ENCODE results near the gene AMER3.
"Not testable (repeated sequence)": the region's sequence is repeated elsewhere in the genome, so short reads cannot be mapped to it uniquely, and the experiment has no call there.

Gene AMER3

GRCh38 chr2:130728549-130729316 lies 26.6 kb upstream of the AMER3 start, which contains the start of gene GPR148 (continued):
- TF ChIP-seq TOX (CRISPR knock-in tag; IDR thresholded peaks at IDR 0.05; ENCODE audit: borderline replicate concordance) (no peak), CSRNP3 (CRISPR knock-in tag; IDR thresholded peaks at IDR 0.05) (no peak), PPARA (CRISPR knock-in tag; IDR thresholded peaks at IDR 0.05; ENCODE audit: borderline replicate concordance) (no peak)

GRCh38 chr2:130729322-130730299 lies 25.7 kb upstream of the AMER3 start:
- no peak for ATAC-seq
- TF ChIP-seq CSRNP3 (CRISPR knock-in tag; IDR thresholded peaks at IDR 0.05) (no peak), TOX (CRISPR knock-in tag; IDR thresholded peaks at IDR 0.05; ENCODE audit: borderline replicate concordance) (no peak), SNAI2 (CRISPR knock-in tag; IDR thresholded peaks at IDR 0.05) (no peak), POU6F1 (CRISPR knock-in tag; IDR thresholded peaks at IDR 0.05; ENCODE audit: borderline replicate concordance, low read depth) (no peak), CREB5 (CRISPR knock-in tag; IDR thresholded peaks at IDR 0.05; ENCODE audit: low read depth) (no peak), ZFP3 (CRISPR knock-in tag; IDR thresholded peaks at IDR 0.05) (no peak), TSHZ2 (CRISPR knock-in tag; IDR thresholded peaks at IDR 0.05) (no peak), PATZ1 (CRISPR knock-in tag; IDR thresholded peaks at IDR 0.05; ENCODE audit: borderline replicate concordance) (no peak), ZNF70 (CRISPR knock-in tag; IDR thresholded peaks at IDR 0.05) (no peak), ZC3H10 (CRISPR knock-in tag; IDR thresholded peaks at IDR 0.05) (no peak), ESRRG (CRISPR knock-in tag; IDR thresholded peaks at IDR 0.05) (no peak), ZNF8 (CRISPR knock-in tag; IDR thresholded peaks at IDR 0.05) (no peak), PPARA (CRISPR knock-in tag; IDR thresholded peaks at IDR 0.05; ENCODE audit: borderline replicate concordance) (no peak), GLIS3 (CRISPR knock-in tag; IDR thresholded peaks at IDR 0.05) (no peak)

GRCh38 chr2:130732257-130732656 lies 23.1 kb upstream of the AMER3 start:
- not testable (repeated sequence) for ATAC-seq
